HG03175 (cell line): Measurements from ENCODE around the gene CUX1.
A peak's percentile ranks its signal among the peaks of the same experiment; 100 is the strongest.
"Not testable (repeated sequence)": the region's sequence is repeated elsewhere in the genome, so short reads cannot be mapped to it uniquely, and the experiment has no call there.

Experiments used
- ATAC-seq: cut with Tn5 transposase; IDR thresholded peaks from one replicate; pipeline ENCODE4 v1.9.1; 2021; ENCODE audit warnings: mild to moderate bottlenecking, moderate library complexity; ENCODE audit not compliant: unreplicated experiment

CUX1 gene

GRCh38 chr7:101849314-101849713 lies 31.9 kb downstream of the CUX1 start:
- ATAC-seq = not testable (repeated sequence)

- not testable (repeated sequence) for ATAC-seq
Observed at GRCh38 chr7:101852364-101852763, 34.9 kb downstream of the CUX1 start.

GRCh38 chr7:101853684-101854083 lies 36.3 kb downstream of the CUX1 start:
- ATAC-seq = no peak

GRCh38 chr7:101854084-101854865 lies 36.8 kb downstream of the CUX1 start:
- ATAC-seq = no peak

GRCh38 chr7:101856473-101857357 lies 39.3 kb downstream of the CUX1 start:
- ATAC-seq = peak; percentile 92

- ATAC-seq = peak; percentile 24
Observed at GRCh38 chr7:101857358-101857811, 40.0 kb downstream of the CUX1 start.

GRCh38 chr7:101858437-101859385 lies 41.3 kb downstream of the CUX1 start:
- no peak for ATAC-seq

GRCh38 chr7:101859411-101860106 lies 42.1 kb downstream of the CUX1 start:
- no peak for ATAC-seq

- ATAC-seq = no peak
Observed at GRCh38 chr7:101860316-101861217, 43.1 kb downstream of the CUX1 start.

GRCh38 chr7:101861218-101861775 lies 43.9 kb downstream of the CUX1 start:
- ATAC-seq = no peak

GRCh38 chr7:101862280-101863220 lies 45.1 kb downstream of the CUX1 start:
- ATAC-seq = no peak

GRCh38 chr7:101863598-101863997 lies 46.2 kb downstream of the CUX1 start:
- ATAC-seq = no peak

GRCh38 chr7:101864039-101864438 lies 46.6 kb downstream of the CUX1 start:
- ATAC-seq = no peak

GRCh38 chr7:101865031-101865430 lies 47.6 kb downstream of the CUX1 start:
- no peak for ATAC-seq

GRCh38 chr7:101865455-101865854 lies 48.0 kb downstream of the CUX1 start:
- no peak for ATAC-seq

GRCh38 chr7:101866328-101866727 lies 48.9 kb downstream of the CUX1 start:
- ATAC-seq = no peak

- ATAC-seq = no peak
Observed at GRCh38 chr7:101867265-101867664, 49.8 kb downstream of the CUX1 start.

- not testable (repeated sequence) for ATAC-seq
Observed at GRCh38 chr7:101867681-101868080, 50.3 kb downstream of the CUX1 start.
